Prostate gland (tissue), 2 donors: ENCODE data around the gene CACNA2D1. TPM values are rescaled to one million over a fixed set of nuclear protein-coding genes. Genes with fewer than 3 reads are reported as not detected.

Source experiments
- DNase-seq: peaks from one replicate; pipeline ENCODE4 v3.0.0-alpha.2; 2019; ENCODE audit warnings: low spot score
- H3K27ac ChIP-seq, 2 donors: fragments of 200-600 bp; sonication (generic); 2 replicates each; pipeline ENCODE4 v1.5.1; 2017 to 2019
- H3K27me3 ChIP-seq: fragments of 200-600 bp; sonication (generic); replicated peaks from 2 replicates; pipeline ENCODE4 v1.5.1; 2019; ENCODE audit not compliant: insufficient read depth
- H3K36me3 ChIP-seq, 2 donors: fragments of 200-600 bp; sonication (generic); 1 replicate in 1 of 2; 2 replicates in 1 of 2; pipeline versions ENCODE4 v1.5.1 to v1.8.1; 2017 to 2019
- H3K4me1 ChIP-seq: fragments of 200-600 bp; sonication (generic); replicated peaks from 2 replicates; pipeline ENCODE4 v1.5.1; 2019
- H3K4me3 ChIP-seq, 2 donors: fragments of 200-600 bp; sonication (generic); 2 replicates each; pipeline ENCODE4 v1.5.1; 2017 to 2019
- H3K9me3 ChIP-seq: fragments of 200-600 bp; sonication (generic); 2 replicates; pipeline ENCODE4 v1.5.1; 2017
- CTCF ChIP-seq, 4 experiments: fragments of 200-600 bp in 2 of 4; fragments of 450-650 bp in 2 of 4; sonication (generic) in 2 of 4; IDR thresholded peaks; 1 replicate in 3 of 4; 2 replicates in 1 of 4; pipeline ENCODE4 v1.5.1; 2016 to 2019; ENCODE audit warnings: antibody characterized with exemption in 4 of 4, mild to moderate bottlenecking in 2 of 4, moderate library complexity in 2 of 4
- POLR2A ChIP-seq: fragments of 450-650 bp; IDR thresholded peaks from one replicate; pipeline ENCODE4 v1.6.1; 2016; ENCODE audit warnings: antibody characterized with exemption, mild to moderate bottlenecking
- POLR2AphosphoS5 ChIP-seq: sonication (generic); formaldehyde crosslinking; IDR thresholded peaks from one replicate; pipeline ENCODE4 v1.6.1; 2017; ENCODE audit warnings: antibody characterized with exemption
- WGBS: methylation state at CpG from one replicate; pipeline ENCODE4 v1.1.5; 2018; 5-methylcytosine and 5-hydroxymethylcytosine counted together
- intact Hi-C: fragments of 100-400 bp; cut with DNase I; formaldehyde crosslinking; loops from one replicate; pipeline ENCODE4 v1.14.2; 2022
- total RNA-seq, 2 donors: library from RNA; depleted of rRNA; stranded (reverse); fragments of >200 nt; gene quantifications; one replicate each; pipeline ENCODE4 v1.1.0, GENCODE V29; 2016

Gene CACNA2D1
- total RNA-seq, 2 donors from 2014 or later = 16.9 to 24.4 TPM

- no peaks in the 10 kb centered on the region for H3K27me3 ChIP-seq
- intact Hi-C loops = no loop called here
- H3K27ac ChIP-seq = no peak overlapping the region
- H3K36me3 ChIP-seq = no peaks in the 10 kb centered on the region
- DNase-seq = no peak
- H3K9me3 ChIP-seq = no peaks in the 10 kb centered on the region
- no peaks in the 10 kb centered on the region for H3K4me1 ChIP-seq
- WGBS = 100% methylated on average over 1 of the region's 1 CpG
- H3K4me3 ChIP-seq = no peak overlapping the region
- TF ChIP-seq POLR2A (no peak), POLR2AphosphoS5 (no peak), CTCF (IDR thresholded peaks at IDR 0.05) (no peak)
Measured at GRCh38 chr7:82029236-82029913, 414.2 kb downstream of the CACNA2D1 start.

- no peak for DNase-seq
- no peaks in the 10 kb centered on the region for H3K4me1 ChIP-seq
- no peak overlapping the region for H3K27ac ChIP-seq
- TF ChIP-seq POLR2AphosphoS5 = no peak
- TF ChIP-seq POLR2A = no peak
- TF ChIP-seq CTCF (IDR thresholded peaks at IDR 0.05) = no peak
- H3K9me3 ChIP-seq = no peaks in the 10 kb centered on the region
- no peaks in the 10 kb centered on the region for H3K36me3 ChIP-seq
- WGBS = 89% methylated on average over 1 of the region's 1 CpG
- intact Hi-C loops = no loop called here
- H3K4me3 ChIP-seq = no peak overlapping the region
- H3K27me3 ChIP-seq = no peaks in the 10 kb centered on the region
Measured at GRCh38 chr7:82028097-82028496, 415.5 kb downstream of the CACNA2D1 start.

GRCh38 chr7:82021713-82022112 is 421.9 kb downstream of the CACNA2D1 start:
- TF ChIP-seq POLR2AphosphoS5 (no peak), POLR2A (no peak), CTCF (IDR thresholded peaks at IDR 0.05) (no peak)
- Histone ChIP-seq H3K27me3 (no peaks in the 10 kb centered on the region), H3K36me3 (no peaks in the 10 kb centered on the region), H3K4me3 (no peak overlapping the region), H3K9me3 (no peaks in the 10 kb centered on the region), H3K27ac (no peak overlapping the region), H3K4me1 (no peaks in the 10 kb centered on the region)
- intact Hi-C loops = loop anchor here (5.0 kb wide), 2 partner anchors 519 to 539 kb away; no protein-coding TSS in a partner anchor
- DNase-seq = no peak

GRCh38 chr7:82021036-82021435 is 422.5 kb downstream of the CACNA2D1 start:
- H3K27ac ChIP-seq = no peak overlapping the region
- no peak overlapping the region for H3K4me3 ChIP-seq
- no peaks in the 10 kb centered on the region for H3K4me1 ChIP-seq
- 71% methylated on average over 2 of the region's 2 CpGs for WGBS
- TF ChIP-seq POLR2AphosphoS5 (no peak), POLR2A (no peak), CTCF (IDR thresholded peaks at IDR 0.05) (no peak)
- no peaks in the 10 kb centered on the region for H3K27me3 ChIP-seq
- DNase-seq = no peak
- no peaks in the 10 kb centered on the region for H3K36me3 ChIP-seq
- intact Hi-C loops = loop anchor here (5.0 kb wide), 2 partner anchors 519 to 539 kb away; no protein-coding TSS in a partner anchor
- no peaks in the 10 kb centered on the region for H3K9me3 ChIP-seq
